GM21717 (cell line): Measurements from ENCODE around the gene CRELD2.

ENCODE experiments used
- ATAC-seq: cut with Tn5 transposase; IDR thresholded peaks from one replicate; pipeline ENCODE4 v1.9.1; 2021; ENCODE audit warnings: mild to moderate bottlenecking, moderate library complexity; ENCODE audit not compliant: unreplicated experiment

Gene CRELD2

DNA sequence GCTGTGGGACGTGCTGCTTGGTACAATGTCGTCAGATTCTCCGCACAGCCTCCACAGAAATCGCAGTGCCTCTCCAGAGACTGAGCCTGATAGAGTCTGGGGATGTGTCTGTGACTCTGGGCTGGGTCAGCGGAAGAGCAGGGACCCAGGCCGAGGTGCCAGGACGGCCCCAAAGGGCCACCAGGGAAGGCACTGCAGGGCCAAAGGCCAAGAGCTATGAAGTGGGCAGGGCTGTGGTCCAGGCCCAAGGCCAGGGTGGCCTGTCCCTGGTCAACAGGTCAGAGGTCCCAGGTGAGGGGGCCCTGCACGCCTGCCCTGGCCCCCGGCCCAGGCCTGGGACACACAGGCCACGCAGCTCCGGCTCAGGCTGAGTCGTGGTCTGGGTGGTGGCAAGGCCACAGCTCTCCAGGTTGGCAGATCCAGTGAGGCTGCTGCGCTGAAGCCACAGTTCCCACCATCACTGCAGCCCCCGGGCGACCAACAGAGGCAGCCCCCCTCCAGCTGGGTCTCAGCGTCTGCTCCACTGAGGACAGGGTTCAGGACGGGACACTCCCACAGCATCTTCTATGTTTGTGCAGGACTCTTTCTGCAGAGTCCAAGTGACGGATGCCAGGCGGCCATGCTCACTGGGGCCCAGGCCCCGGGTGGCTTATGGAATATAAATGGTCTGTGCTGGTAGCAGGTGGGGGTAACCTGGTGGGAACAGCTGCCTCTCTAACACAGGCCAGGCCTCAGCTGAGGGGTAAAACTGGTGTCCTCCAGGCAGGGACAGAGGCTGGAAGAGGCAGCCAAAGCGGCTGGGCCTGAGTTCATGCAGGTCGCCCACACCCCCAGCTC, 37.4 kb downstream of the CRELD2 start:
- ATAC-seq = no peak

DNA sequence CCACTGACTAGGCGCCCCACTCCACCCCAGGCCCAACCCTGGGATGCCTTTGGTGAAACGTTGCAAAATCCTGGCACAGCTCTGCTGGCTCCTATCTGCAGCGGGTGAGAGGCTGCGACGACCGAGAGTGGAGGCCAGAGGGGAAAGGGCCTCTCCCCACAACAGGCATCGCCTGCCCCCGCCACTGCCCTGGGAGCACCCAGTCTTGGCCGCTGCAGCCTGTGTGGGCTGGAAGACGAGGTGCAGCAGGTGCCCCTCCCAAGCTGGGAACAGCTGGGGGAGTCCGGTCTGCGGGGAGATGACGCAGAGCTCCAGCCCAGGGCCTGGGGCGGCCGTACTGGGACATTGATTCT, 38.0 kb downstream of the CRELD2 start:
- ATAC-seq = no peak

DNA sequence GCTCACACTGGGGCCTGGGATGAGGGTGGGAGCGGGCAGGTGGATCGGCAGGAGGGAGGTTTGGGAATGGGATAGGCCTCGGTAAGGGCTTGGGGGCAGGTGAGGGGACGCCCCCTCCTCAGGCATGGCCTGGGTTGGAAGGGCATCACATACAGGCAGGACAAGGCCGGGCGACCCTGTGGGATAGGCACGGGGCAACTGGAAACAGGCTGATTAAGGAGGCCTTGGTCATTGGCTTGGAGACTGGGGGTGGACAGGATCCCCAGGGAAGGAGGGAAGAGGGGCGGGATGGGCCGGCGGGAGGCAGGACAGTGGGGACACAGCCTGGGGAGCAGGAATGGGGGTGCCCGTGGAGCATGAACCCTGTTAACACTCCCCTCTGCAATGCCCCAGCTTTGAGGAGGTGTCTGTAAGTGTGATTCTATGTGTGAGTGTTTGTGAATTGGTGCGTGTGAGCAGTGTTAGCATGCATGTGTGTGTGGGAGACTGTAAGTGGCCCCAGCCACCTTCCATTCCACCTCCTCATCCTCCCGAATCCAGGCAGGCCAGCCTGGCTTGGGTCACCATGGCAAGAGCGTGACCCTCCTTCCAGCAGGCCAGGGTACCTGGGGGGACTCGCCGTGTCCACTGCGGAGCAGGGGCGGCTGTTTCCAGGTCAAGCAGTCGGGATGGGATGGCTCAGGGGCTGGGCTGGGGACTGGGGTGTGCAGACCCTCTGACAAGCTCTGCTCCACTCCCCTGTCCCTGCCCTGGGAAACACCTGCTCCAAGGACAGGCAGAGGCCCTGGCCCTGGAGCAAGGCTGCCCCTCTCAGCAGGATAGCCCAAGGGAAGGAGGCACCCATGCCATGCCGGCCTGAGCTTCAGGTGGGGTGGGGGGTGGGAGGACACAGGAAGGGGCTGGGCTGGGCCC, 38.7 kb downstream of the CRELD2 start:
- no peak for ATAC-seq

DNA sequence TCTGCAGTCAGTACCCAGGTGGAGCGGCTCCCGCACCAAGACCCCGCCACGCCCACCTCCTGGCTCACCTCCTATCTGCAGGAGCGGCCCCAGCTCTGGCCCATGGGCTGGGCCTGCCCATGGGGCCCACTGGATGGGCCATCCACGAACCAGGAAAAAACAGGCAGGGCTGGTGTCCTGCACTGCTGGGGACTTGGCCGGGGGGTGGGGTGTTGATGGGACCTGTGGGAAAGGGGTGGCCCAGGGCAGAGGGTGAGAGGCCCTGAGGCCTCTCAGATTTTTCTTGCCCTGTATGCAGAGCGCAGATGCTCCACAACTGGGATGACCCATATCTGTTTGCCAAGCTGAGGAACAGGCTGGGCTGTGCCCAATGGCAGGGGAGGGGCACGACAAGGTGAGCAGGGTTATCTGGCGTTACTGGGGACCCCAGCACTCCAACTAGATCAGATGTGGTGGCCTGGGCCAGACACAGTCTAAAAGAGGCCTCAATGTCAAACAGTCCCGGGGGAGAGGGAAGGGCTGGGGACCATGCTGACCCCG, 39.5 kb downstream of the CRELD2 start:
- ATAC-seq = no peak

DNA sequence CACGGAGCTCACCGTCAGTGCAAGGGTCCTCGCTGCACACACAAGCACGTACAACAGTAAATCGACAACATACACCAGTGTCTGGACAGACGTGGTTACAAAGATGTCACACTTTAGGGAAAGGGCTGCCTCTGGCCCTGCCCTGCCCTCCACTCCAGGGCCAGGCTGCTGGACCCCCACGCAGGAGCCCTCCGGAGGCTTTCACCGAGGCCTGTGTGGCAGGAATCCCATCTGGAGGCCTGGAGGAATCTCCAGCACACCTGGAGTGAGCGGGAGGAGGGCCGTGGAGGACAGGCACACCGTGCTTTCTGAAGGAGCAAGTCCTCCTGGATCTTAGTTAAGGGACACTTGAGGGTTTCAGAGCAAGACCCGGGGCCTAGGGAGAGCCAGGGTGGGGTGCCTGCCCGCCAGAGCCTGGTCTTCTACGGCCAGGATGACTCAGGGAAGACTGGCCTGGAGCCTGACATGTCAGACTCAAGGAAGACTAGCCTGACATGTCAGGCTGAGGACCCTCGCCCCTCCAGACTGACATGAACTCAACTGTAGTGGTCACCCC, 40.0 kb downstream of the CRELD2 start:
- no peak for ATAC-seq

DNA sequence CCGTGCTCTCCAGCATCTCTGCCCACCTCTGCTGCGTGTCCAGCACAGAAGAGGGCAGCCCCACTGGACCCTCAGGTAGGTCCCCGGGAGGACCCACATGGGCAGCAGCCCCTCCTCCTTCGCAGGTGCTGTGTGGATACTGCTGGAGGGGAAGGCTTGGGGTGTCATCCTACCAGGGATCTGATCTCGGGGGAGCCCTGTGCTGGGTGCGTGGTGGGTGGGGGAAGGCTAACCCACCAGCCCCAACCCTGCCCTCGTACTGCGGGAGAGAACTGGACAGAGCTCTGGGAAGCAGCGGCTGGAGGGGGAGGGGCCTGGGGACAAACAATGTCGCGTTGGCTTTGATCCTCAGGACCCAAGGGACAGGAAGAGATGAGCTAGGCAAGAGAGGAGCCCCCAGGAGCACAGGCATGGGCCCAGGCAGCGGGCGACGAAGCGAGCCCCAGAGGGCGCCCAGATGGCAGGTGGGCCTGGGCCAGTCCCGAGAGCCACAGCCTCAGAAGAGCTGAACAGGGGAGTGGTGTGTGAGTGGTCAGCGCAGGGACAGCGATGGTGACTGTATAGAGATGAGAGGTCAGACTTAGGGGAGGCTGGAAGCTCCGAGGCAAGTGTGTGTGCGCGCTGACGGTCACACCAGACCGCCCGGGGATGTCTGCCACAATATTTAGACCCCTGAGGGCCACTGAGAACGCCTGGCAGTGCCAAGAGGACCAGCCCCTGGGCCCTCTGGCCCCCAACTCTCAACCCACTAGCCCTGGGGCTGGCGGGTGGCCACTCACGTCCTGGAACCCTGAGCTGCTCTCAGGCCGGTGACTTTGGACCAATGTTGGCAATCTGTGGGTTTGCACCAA, 40.7 kb downstream of the CRELD2 start:
- no peak for ATAC-seq

- ATAC-seq = no peak
Observed at GRCh38 chr22:49959782-49960158, 41.3 kb downstream of the CRELD2 start.

- peak; percentile 49 for ATAC-seq
Observed at GRCh38 chr22:49960159-49961004, 41.9 kb downstream of the CRELD2 start, which contains the start of gene PIM3. PIM3 (plus strand) TSS chr22:49960772; CDS start chr22:49960948, 176 bp downstream.

- ATAC-seq = no peak
Observed at GRCh38 chr22:49961005-49961600, 42.7 kb downstream of the CRELD2 start.

GRCh38 chr22:49961601-49962011, 43.2 kb downstream of the CRELD2 start:
- no peak for ATAC-seq

DNA sequence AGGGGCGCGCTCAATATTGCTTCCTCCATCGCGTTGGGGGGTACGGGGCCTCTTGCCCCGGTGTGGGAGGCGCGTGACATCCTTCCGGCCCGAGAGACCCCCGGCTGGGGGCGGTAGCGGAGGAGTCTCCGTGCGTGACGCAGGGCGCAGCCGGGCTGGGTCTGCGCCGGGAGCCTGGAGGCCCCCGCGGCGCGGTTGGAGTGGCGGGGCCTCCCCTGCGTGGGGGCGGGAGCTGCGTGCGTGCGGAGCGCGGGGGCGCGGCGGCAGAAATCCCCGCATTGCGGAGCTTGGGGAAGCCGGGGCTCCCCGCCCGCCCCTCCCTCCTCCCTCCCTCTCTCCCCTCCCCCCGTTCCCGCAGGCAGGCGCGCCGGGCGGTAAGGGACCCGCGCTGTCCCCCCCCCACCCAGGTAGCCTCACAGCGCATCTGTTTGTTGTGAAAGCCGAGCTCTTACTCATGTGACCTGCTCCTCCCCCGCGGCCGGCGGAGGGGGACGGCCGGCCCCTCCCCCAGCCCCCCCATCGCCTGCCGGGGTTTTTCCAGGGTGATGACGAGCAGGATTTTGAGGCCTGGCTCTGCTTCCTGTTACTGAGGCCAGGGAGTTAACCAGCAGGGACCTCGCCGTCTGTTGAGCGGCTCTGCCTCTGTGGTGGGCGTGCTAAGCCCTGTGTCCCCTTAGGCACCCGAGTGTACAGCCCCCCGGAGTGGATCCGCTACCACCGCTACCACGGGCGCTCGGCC, 43.7 kb downstream of the CRELD2 start:
- ATAC-seq = no peak

DNA sequence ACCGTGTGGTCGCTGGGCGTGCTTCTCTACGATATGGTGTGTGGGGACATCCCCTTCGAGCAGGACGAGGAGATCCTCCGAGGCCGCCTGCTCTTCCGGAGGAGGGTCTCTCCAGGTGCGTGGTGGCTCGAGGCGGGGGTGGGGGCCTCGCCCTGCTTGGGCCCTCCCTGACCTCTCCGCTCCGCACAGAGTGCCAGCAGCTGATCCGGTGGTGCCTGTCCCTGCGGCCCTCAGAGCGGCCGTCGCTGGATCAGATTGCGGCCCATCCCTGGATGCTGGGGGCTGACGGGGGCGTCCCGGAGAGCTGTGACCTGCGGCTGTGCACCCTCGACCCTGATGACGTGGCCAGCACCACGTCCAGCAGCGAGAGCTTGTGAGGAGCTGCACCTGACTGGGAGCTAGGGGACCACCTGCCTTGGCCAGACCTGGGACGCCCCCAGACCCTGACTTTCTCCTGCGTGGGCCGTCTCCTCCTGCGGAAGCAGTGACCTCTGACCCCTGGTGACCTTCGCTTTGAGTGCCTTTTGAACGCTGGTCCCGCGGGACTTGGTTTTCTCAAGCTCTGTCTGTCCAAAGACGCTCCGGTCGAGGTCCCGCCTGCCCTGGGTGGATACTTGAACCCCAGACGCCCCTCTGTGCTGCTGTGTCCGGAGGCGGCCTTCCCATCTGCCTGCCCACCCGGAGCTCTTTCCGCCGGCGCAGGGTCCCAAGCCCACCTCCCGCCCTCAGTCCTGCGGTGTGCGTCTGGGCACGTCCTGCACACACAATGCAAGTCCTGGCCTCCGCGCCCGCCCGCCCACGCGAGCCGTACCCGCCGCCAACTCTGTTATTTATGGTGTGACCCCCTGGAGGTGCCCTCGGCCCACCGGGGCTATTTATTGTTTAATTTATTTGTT, 44.6 kb downstream of the CRELD2 start:
- no peak for ATAC-seq

- ATAC-seq = no peak
Observed at GRCh38 chr22:49963647-49964026, 45.2 kb downstream of the CRELD2 start.

DNA sequence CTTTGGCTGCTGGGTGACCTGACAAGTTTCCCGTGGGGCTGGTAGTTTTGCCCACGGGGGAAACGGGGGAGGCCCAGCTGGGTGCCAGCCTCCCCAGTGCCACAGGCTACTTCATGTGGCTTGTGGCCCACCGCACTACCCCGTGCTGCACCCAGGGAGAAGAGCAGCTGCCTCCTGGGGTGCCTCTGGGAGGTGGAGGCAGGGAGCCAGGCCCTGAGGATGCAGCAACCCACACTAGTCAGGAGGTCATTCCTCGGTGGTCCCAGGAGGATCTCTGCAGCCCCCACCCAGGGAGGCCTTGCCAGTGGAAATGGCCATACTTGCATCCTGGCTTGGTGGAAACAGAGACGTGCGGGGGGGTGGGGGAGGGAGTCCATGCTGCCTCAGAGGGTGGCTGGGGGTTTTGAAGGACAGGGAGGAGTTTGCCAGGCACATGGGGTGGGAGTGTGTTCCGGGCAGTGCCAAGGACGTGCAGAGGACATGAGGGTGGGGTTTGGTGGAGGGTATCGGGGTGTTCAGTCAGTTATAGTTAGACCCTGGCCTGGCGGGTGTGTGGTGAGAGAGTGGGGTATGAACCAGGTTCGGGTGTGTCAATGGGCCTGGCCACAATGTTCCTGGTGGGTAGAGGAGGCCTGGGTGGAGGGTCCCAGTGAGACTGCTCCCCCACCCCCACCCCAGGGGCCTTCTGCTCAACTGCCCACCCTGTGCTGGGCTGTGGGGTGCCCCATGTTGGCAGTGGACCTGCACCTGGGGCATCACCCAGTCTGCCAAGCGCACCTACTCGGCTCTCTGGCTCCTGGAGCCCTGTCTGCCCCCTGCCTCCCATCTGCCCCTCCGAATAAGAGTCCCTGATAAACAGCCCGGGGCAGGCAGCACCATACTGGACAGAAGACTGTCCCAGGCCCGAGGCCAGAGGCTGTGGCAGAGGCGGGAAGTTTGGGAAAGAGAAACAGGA, 46.0 kb downstream of the CRELD2 start:
- no peak for ATAC-seq

- no peak for ATAC-seq
Observed at GRCh38 chr22:49965091-49966040, 46.9 kb downstream of the CRELD2 start.
